IgD-negative memory B cell (primary cell): ENCODE data around the gene MSH5. TPM values are rescaled to one million over a fixed set of nuclear protein-coding genes. Genes with fewer than 3 reads are reported as not detected.

Experiments
- H3K27ac Mint-ChIP-seq, 3 donors: one replicate each; pipeline ENCODE4 v1.8.0; 2020 to 2022; ENCODE audit warnings: mild to moderate bottlenecking in 3 of 3, mixed read lengths in 3 of 3, moderate library complexity in 1 of 3
- H3K27me3 Mint-ChIP-seq: one replicate; pipeline ENCODE4 v1.8.0; 2021; ENCODE audit warnings: mixed read lengths
- H3K36me3 Mint-ChIP-seq: one replicate; pipeline ENCODE4 v1.8.0; 2020; ENCODE audit warnings: mild to moderate bottlenecking, mixed read lengths
- H3K4me1 Mint-ChIP-seq, 3 donors: one replicate each; pipeline ENCODE4 v1.8.0; 2020 to 2022; ENCODE audit warnings: mixed read lengths in 3 of 3, mild to moderate bottlenecking in 1 of 3
- H3K4me3 Mint-ChIP-seq, 4 donors: one replicate each; pipeline ENCODE4 v1.8.0; 2020 to 2022; ENCODE audit warnings: mild to moderate bottlenecking in 4 of 4, mixed read lengths in 4 of 4, moderate library complexity in 3 of 4
- H3K9me3 Mint-ChIP-seq, 3 donors: one replicate each; pipeline ENCODE4 v1.8.0; 2020 to 2021; ENCODE audit warnings: mixed read lengths in 3 of 3, mild to moderate bottlenecking in 1 of 3
- polyA plus RNA-seq: library from polyadenylated mRNA; unstranded; fragments of 300-500 nt; fragmentation: Illumina TruSeq; gene quantifications from one replicate; pipeline ENCODE4 v1.2.3, GENCODE V29; 2021

Gene MSH5
- 4.2 TPM for polyA plus RNA-seq

DNA sequence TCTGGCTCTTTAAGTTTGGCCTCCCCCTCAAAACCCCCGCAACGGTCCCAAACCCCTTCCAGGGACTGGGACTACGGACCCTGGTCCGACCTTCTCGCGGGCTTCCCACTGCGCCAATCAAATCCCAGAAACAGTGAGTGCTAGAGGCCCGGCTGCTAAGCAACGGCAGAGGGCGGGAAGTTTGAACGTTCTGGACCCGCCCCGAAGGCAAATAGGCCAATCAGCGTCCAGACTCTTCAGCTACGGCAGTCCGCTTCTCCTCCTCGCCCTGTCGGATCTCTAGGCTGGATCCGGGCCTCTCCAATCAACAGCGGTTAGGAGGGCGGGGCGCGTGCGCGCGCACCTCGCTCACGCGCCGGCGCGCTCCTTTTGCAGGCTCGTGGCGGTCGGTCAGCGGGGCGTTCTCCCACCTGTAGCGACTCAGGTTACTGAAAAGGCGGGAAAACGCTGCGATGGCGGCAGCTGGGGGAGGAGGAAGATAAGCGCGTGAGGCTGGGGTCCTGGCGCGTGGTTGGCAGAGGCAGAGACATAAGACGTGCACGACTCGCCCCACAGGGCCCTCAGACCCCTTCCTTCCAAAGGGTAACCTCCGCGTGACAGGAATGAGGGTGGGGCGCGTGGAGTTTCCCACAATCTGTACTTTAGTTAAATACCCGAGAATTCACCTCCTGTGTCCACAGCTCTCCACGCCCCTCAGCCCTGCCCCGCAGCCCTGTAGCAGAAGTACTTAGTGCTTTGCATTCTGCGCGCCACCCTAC, at the start of gene MSH5:
MSH5 (plus strand) TSS at position 367 of the 758 bp plus-strand sequence. CDS start 462 bp downstream, outside the sequence.
- no peaks in the 10 kb centered on the region for H3K27me3 Mint-ChIP-seq
- no peaks in the 10 kb centered on the region for H3K36me3 Mint-ChIP-seq
- no peaks in the 10 kb centered on the region for H3K9me3 Mint-ChIP-seq
- peak within 1 kb of the TSS; percentile 52 to 96 (median 93) for H3K27ac Mint-ChIP-seq
- peaks cover 32 to 39% (median 34%) of the 10 kb centered on the region in 3 donors for H3K4me1 Mint-ChIP-seq
- peak within 1 kb of the TSS; percentile 93 to 99 (median 96) for H3K4me3 Mint-ChIP-seq

- Mint-ChIP-seq H3K4me3 (peak overlapping the region in 1 of 4 donors; percentile 3), H3K9me3 (no peaks in the 10 kb centered on the region), H3K27ac (peak overlapping the region in 1 of 3 donors; percentile 71), H3K4me1 (peaks cover 8 to 19% (median 17%) of the 10 kb centered on the region in 3 donors), H3K36me3 (no peaks in the 10 kb centered on the region), H3K27me3 (no peaks in the 10 kb centered on the region)
Measured at GRCh38 chr6:31690231-31691077, 49.4 kb upstream of the MSH5 start.

- H3K36me3 Mint-ChIP-seq: no peaks in the 10 kb centered on the region
- H3K27ac Mint-ChIP-seq: no peak overlapping the region
- no peak overlapping the region for H3K4me3 Mint-ChIP-seq
- H3K27me3 Mint-ChIP-seq: no peaks in the 10 kb centered on the region
- H3K9me3 Mint-ChIP-seq: no peaks in the 10 kb centered on the region
- peaks cover 8 to 19% (median 17%) of the 10 kb centered on the region in 3 donors for H3K4me1 Mint-ChIP-seq
Measured at GRCh38 chr6:31691078-31691463, 48.7 kb upstream of the MSH5 start.

DNA sequence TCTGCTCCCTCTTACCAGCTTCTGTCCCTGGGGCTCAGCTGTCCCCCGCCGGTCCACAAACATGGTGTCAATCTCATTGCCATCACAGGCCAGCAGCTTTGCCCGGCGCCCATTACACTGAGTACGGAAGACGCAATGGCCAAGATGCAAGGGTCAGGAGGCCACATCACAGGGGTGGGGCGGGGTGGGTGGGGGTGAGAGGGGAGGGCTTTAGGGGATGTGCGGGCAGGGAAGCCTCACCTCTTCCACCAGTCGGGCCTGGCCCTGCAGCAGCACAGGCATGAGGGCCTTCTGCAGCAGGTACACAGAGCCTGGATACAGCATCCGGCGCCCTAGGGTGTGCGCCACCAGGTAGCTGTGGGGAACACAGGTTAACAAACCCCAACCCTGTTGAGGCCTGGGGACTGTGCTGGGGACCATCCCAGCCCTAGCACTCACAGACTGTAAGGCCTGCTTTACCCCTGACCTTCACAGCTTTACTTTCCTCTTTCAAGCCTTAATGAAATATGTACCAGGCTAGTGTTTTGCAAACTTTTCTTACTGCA, 48.2 kb upstream of the MSH5 start:
- no peaks in the 10 kb centered on the region for H3K36me3 Mint-ChIP-seq
- H3K9me3 Mint-ChIP-seq: no peaks in the 10 kb centered on the region
- no peak overlapping the region for H3K27ac Mint-ChIP-seq

DNA sequence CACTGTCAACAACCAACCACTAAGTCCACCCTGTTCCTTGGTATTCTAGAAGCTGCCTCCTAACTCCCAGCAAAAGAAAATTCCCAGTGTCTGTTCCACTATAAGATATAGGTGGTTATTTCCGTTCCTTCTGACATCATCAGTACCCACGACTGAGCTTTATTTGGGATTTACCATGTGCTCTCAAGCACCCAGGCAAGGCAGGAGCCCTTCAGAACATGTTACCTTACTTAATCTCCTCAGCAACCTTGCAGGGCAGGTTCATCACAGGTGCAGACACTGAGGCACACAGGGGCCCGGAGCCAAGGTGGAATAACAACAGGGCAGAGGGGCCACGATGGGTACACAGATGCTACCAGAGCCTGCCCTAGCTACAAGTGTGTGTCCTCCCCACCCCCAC, 47.5 kb upstream of the MSH5 start:
- no peaks in the 10 kb centered on the region for H3K27me3 Mint-ChIP-seq
- H3K36me3 Mint-ChIP-seq: no peaks in the 10 kb centered on the region
- H3K9me3 Mint-ChIP-seq: no peaks in the 10 kb centered on the region
- peaks cover 8 to 18% (median 17%) of the 10 kb centered on the region in 3 donors for H3K4me1 Mint-ChIP-seq
- H3K27ac Mint-ChIP-seq: no peak overlapping the region
- H3K4me3 Mint-ChIP-seq: no peak overlapping the region

More for the DNA sequence above, 48.2 kb upstream of the MSH5 start:
- H3K4me3 Mint-ChIP-seq: no peak overlapping the region
- H3K4me1 Mint-ChIP-seq: peaks cover 8 to 19% (median 17%) of the 10 kb centered on the region in 3 donors
- no peaks in the 10 kb centered on the region for H3K27me3 Mint-ChIP-seq

- no peaks in the 10 kb centered on the region for H3K27me3 Mint-ChIP-seq
- H3K4me3 Mint-ChIP-seq: no peak overlapping the region
- H3K27ac Mint-ChIP-seq: peak overlapping the region in 1 of 3 donors; percentile 35
- peaks cover 8 to 17% (median 16%) of the 10 kb centered on the region in 3 donors for H3K4me1 Mint-ChIP-seq
- no peaks in the 10 kb centered on the region for H3K36me3 Mint-ChIP-seq
- H3K9me3 Mint-ChIP-seq: no peaks in the 10 kb centered on the region
Measured at GRCh38 chr6:31692886-31693285, 46.9 kb upstream of the MSH5 start.

DNA sequence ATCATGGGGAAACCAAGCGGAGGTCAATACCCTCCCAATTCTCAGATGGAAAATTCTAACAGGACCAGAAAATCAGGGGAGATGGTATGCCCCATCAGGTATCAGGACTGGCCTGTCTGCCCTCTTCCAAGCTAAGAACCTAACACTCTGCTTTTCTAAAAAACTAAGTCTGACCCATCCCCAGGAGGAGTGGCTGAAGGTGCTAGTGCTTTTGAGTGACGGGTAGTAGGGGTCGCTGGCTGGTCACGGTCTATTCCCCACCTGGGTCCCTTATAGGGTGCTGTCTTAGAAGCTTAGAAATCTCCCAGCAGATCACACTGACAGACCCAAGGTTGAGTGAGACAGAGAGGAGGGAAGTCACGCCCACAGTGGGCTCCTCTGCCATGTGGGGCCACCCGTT, 46.3 kb upstream of the MSH5 start:
- no peaks in the 10 kb centered on the region for H3K36me3 Mint-ChIP-seq
- no peak overlapping the region for H3K27ac Mint-ChIP-seq
- no peaks in the 10 kb centered on the region for H3K27me3 Mint-ChIP-seq
- H3K4me1 Mint-ChIP-seq: peaks cover 8 to 17% (median 15%) of the 10 kb centered on the region in 3 donors
- no peaks in the 10 kb centered on the region for H3K9me3 Mint-ChIP-seq
- no peak overlapping the region for H3K4me3 Mint-ChIP-seq

DNA sequence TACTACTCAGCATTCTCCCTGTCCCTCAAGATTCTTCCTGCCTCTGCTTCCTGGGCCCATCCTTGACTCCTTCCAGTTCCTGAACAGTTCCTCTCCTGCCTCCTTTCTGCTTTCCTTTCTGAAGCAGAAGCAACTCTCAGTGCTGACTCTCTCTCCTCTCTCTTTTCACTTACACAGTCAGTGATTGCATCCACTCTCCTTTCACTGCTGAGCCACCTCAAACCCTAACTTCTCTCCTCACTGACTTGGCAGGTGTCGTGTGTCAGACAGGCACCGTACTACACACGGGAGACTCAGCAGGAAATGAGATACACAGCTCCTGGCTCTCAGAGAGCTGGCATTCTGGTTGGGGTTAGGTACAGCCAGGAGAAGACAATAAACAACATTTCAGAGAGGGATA, 42.2 kb upstream of the MSH5 start:
- no peaks in the 10 kb centered on the region for H3K9me3 Mint-ChIP-seq
- H3K36me3 Mint-ChIP-seq: no peaks in the 10 kb centered on the region
- no peaks in the 10 kb centered on the region for H3K27me3 Mint-ChIP-seq
- peak overlapping the region in 1 of 4 donors; percentile 41 for H3K4me3 Mint-ChIP-seq
- H3K27ac Mint-ChIP-seq: peak overlapping the region; percentile 1 to 39 (median 36)
- peaks cover 0 to 18% (median 9%) of the 10 kb centered on the region in 3 donors for H3K4me1 Mint-ChIP-seq

- Mint-ChIP-seq H3K9me3 (no peaks in the 10 kb centered on the region), H3K36me3 (no peaks in the 10 kb centered on the region), H3K4me1 (peaks cover 5 to 22% (median 13%) of the 10 kb centered on the region in 3 donors), H3K4me3 (peak overlapping the region; percentile 41 to 99 (median 84)), H3K27ac (peak overlapping the region in 2 of 3 donors; percentile 8 to 67), H3K27me3 (no peaks in the 10 kb centered on the region)
Measured at GRCh38 chr6:31700740-31701401, 38.9 kb upstream of the MSH5 start.

GRCh38 chr6:31701666-31702404, 38.0 kb upstream of the MSH5 start:
- peaks cover 5 to 22% (median 13%) of the 10 kb centered on the region in 3 donors for H3K4me1 Mint-ChIP-seq
- peak overlapping the region; percentile 81 to 98 (median 98) for H3K27ac Mint-ChIP-seq
- peak overlapping the region; percentile 82 to 99 (median 98) for H3K4me3 Mint-ChIP-seq

DNA sequence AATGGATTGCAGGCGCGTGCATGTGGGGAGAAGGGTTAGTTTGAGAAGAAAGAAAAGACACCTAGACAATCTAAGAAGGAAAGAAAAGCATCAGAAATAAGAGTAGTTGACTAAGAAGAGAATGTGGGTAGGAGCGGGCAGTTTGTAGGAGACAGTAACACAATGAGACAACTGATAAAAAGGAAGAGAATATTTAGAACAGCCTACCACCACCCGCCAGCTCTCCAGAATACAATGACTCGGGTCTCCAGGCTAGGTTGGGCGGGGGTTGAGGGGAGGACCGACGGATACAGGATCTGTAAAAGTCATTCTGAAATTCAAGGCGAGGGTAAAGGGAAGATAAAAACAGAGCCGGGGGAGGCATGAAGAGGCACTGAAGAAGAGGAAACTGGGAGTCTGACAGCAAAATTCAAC, 37.4 kb upstream of the MSH5 start:
- peaks cover 5 to 22% (median 13%) of the 10 kb centered on the region in 3 donors for H3K4me1 Mint-ChIP-seq
- no peaks in the 10 kb centered on the region for H3K27me3 Mint-ChIP-seq
- H3K27ac Mint-ChIP-seq: peak overlapping the region; percentile 81 to 98 (median 98)
- H3K4me3 Mint-ChIP-seq: peak overlapping the region; percentile 82 to 99 (median 98)
- no peaks in the 10 kb centered on the region for H3K36me3 Mint-ChIP-seq
- H3K9me3 Mint-ChIP-seq: no peaks in the 10 kb centered on the region

More at GRCh38 chr6:31701666-31702404, 38.0 kb upstream of the MSH5 start:
- H3K36me3 Mint-ChIP-seq: no peaks in the 10 kb centered on the region
- H3K27me3 Mint-ChIP-seq: no peaks in the 10 kb centered on the region
- H3K9me3 Mint-ChIP-seq: no peaks in the 10 kb centered on the region

GRCh38 chr6:31702819-31703716, 36.7 kb upstream of the MSH5 start, which contains the start of gene ABHD16A:
ABHD16A (minus strand) TSS chr6:31703324; CDS start chr6:31703281, 43 bp downstream.
- peak within 1 kb of the TSS; percentile 82 to 99 (median 98) for H3K4me3 Mint-ChIP-seq
- H3K4me1 Mint-ChIP-seq: peaks cover 5 to 22% (median 13%) of the 10 kb centered on the region in 3 donors
- peak within 1 kb of the TSS; percentile 81 to 98 (median 98) for H3K27ac Mint-ChIP-seq
- no peaks in the 10 kb centered on the region for H3K27me3 Mint-ChIP-seq
- no peaks in the 10 kb centered on the region for H3K36me3 Mint-ChIP-seq
- no peaks in the 10 kb centered on the region for H3K9me3 Mint-ChIP-seq

GRCh38 chr6:31705931-31706330, 33.9 kb upstream of the MSH5 start:
- H3K27me3 Mint-ChIP-seq: peaks cover 4% of the 10 kb centered on the region
- no peak overlapping the region for H3K27ac Mint-ChIP-seq

More at GRCh38 chr6:31705931-31706330, 33.9 kb upstream of the MSH5 start:
- H3K4me1 Mint-ChIP-seq: peaks cover 5 to 22% (median 17%) of the 10 kb centered on the region in 3 donors
- no peaks in the 10 kb centered on the region for H3K9me3 Mint-ChIP-seq
- H3K36me3 Mint-ChIP-seq: peaks cover 3% of the 10 kb centered on the region
- peak overlapping the region in 1 of 4 donors; percentile 42 for H3K4me3 Mint-ChIP-seq
